AG09319 (cell line): ENCODE measurements around the gene SMC5.
"Not testable (repeated sequence)": the region's sequence is repeated elsewhere in the genome, so short reads cannot be mapped to it uniquely, and the experiment has no call there.

Experiments
- DNase-seq: peaks from one replicate; pipeline ENCODE4 v3.0.0-alpha.2; 2010; ENCODE audit warnings: low read depth; ENCODE audit errors: extremely low read depth
- TF ChIP-seq, protein P1 (sequence below): IDR thresholded peaks from 2 replicates; pipeline ENCODE4 v1.5.1; 2011; ENCODE audit warnings: low read depth, mild to moderate bottlenecking, inconsistent platforms, low read length, moderate library complexity

Gene SMC5

DNA sequence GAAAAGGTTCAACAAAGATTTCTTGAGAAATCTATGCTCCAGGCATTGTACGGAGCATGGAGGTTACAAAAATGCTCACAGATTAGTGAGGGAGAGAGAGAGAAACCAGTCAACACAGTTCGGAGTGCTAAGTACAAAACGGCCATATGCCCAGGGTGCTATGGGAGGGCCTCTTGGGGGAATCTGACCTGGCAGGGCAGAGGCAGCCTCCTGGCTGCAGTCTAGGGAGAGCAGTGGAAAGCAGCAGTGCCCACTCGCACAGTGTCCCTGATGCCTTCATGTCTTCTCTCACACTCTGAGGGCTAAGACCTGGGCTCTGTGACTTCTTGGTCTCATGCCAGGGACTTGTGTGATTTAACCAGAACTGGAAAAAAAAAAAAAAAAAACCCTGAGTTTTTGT is 29.8 kb upstream of the SMC5 start:
- TF ChIP-seq, protein P1, sequence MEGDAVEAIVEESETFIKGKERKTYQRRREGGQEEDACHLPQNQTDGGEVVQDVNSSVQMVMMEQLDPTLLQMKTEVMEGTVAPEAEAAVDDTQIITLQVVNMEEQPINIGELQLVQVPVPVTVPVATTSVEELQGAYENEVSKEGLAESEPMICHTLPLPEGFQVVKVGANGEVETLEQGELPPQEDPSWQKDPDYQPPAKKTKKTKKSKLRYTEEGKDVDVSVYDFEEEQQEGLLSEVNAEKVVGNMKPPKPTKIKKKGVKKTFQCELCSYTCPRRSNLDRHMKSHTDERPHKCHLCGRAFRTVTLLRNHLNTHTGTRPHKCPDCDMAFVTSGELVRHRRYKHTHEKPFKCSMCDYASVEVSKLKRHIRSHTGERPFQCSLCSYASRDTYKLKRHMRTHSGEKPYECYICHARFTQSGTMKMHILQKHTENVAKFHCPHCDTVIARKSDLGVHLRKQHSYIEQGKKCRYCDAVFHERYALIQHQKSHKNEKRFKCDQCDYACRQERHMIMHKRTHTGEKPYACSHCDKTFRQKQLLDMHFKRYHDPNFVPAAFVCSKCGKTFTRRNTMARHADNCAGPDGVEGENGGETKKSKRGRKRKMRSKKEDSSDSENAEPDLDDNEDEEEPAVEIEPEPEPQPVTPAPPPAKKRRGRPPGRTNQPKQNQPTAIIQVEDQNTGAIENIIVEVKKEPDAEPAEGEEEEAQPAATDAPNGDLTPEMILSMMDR, result no peak
- DNase-seq, result no peak

DNA sequence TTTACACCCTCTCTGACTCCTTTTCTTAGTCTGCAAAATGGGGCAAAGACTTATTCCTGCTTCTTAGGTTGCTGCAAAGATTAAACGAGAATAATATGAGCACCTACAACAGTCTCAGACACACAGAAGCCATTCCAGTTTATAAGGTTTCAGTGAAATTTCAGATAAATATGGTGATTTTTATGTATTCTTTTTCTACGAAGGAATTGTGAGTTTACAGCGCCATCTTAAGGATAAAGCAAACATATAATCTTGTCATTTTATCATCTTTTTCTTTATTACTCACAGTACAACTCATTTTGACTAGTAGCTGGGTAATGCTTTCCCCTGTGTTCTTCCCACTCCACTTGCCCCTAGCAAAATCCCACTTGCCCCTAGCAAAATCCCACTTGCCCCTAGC is 29.2 kb upstream of the SMC5 start:
- no peak for DNase-seq
- TF ChIP-seq, protein P1, result peak; percentile 30

DNA sequence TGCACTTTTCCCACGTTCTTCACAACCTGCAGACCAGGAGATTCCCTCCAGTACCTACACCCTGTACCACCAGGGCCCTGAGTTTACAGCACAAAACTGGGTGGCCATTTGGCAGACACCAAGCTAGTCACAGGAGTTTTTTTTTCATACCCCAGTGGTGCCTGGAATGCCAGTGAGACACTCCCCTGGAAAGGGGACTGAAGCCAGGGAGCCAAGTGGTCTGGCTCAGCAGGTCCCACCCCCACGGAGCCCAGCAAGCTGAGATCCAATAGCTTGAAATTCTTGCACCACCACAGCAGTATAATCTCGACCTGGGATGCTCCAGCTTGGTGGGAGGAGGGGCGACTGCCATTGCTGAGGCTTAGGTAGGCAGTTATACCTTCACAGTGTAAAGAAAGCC is 26.3 kb upstream of the SMC5 start:
- no peak for DNase-seq
- TF ChIP-seq, protein P1, result no peak

DNA sequence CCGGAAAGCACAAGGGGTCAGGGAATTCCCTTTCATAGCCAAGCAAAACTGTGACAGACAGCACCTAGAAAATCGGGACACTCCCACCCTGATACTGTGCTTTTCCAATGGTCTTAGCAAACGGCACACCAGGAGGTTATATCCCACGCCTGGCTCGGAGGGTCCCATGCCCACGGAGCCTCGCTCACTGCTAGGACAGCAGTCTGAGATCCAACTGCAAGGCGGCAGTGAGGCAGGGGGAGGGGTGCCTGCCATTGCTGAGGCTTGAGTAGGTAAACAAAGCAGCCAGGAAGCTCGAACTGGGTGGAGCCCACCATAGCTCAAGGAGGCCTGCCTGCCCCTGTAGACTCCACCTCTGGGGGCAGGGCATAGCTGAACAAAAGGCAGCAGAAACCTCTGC is 24.6 kb upstream of the SMC5 start:
- DNase-seq, result not testable (repeated sequence)

DNA sequence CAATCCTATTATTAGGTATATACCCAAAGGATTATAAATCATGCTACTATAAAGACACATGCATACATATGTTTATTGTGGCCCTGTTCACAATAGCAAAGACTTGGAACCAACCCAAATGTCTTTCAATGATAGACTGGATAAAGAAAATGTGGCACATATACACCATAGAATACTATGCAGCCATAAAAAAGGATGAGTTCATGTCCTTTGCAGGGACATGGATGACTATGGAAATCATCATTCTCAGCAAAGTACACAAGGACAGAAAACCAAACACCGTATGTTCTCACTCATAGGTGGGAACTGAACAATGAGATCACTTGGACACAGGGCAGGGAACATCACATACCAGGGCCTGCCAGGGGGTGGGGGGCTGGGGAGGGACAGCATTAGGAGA is 12.8 kb upstream of the SMC5 start:
- DNase-seq, result not testable (repeated sequence)

DNA sequence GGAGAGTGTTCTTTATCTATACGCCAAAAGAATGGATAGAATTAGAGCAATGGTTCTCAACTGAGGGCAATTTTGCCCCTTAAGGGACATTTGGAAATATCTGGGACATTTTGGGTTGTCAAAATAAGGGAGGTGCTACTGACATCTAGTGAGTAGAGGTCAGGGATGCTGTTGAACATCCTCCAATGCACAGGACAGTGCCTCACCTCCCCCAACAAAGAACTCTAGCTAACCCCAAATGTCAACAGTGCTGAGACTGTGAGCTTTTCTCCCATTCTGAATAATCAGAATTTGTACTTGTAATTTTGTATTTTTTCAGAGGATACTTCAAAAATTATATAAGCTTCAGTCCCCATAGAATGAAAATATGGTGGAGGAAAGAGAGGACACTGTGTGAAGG is 8.6 kb upstream of the SMC5 start:
- DNase-seq, result no peak
- TF ChIP-seq, protein P1, result no peak

DNA sequence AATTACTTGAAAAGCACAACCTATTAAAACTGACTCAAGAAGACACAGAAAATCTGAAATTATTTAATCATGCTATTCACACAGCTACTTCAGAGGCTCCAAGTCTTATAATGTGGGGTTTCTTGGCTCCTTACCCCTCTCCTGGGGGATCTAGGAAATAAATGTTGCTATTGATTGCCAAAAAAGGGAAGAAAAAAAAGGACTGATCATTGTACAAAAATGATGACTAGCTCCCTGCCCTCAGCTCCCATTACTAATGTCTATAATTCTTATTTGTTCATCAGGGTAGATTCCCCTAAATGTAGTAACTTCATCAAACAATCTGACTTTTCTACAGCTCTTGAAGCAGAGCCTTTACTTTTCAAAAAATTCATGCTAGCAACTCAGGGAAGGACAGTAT is 3.3 kb upstream of the SMC5 start:
- DNase-seq, result no peak
- TF ChIP-seq, protein P1, result no peak

DNA sequence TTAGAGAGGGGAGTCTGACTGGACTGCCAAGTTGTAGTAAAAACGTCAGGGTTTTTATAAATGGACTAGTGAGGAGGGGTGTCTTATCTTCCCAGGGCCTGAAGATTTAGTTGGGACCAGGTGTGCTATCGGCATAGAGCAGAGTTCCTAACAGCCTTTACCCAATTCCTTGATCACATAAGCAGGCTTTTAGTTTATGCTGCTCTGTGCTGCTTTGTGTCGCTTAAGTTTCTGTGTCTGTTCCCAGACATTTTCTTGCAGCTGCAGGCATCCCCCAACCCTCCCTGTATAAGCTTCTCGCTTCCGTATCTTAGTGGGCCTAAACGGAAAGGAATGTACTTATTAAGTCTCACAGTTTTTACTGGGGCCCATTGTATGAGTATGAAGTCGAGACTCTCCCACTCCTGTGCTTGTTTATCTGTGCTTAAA is 2.6 kb upstream of the SMC5 start:
- TF ChIP-seq, protein P1, result no peak
- DNase-seq, result no peak

DNA sequence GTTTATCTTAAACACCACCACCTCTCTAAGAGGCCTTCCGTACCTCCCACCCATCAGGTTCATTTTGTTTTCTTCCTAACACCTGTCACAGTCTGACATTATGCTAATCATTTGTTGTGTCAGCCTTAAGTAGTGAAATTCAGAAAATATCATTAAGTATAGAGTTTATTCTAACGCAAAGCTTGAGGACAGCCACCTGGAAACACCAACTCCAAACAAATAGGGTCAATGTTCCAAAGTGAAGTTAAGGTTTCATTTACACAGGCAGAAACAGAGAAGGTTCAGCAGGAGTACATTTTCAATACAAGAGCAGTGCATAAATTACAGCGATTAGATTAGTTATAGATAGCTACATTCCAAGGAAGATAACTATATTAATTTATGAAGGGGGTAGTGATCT is 1.3 kb upstream of the SMC5 start:
- no peak for DNase-seq

More for the DNA sequence above, 1.3 kb upstream of the SMC5 start:
- TF ChIP-seq, protein P1, result no peak
